Neural progenitor cell (in vitro differentiated cells): ENCODE data around the gene UNC5CL.

Source experiments
- EZH2 ChIP-seq: fragments of 200-600 bp; sonication (generic); IDR thresholded peaks from 2 replicates; pipeline ENCODE4 v1.6.1; 2017; ENCODE audit warnings: antibody characterized with exemption, mild to moderate bottlenecking, moderate library complexity
- EZH2phosphoT487 ChIP-seq: fragments of 200-600 bp; sonication (generic); IDR thresholded peaks from 2 replicates; pipeline ENCODE4 v1.6.1; 2017; ENCODE audit warnings: antibody characterized with exemption
- TF ChIP-seq, protein P1 (sequence below): fragments of 200-600 bp; sonication (generic); IDR thresholded peaks from 2 replicates; pipeline ENCODE4 v1.5.1; 2017; ENCODE audit warnings: antibody characterized with exemption, mild to moderate bottlenecking

- TF ChIP-seq EZH2phosphoT487 (no peak), EZH2 (no peak)
- TF ChIP-seq, protein P1, sequence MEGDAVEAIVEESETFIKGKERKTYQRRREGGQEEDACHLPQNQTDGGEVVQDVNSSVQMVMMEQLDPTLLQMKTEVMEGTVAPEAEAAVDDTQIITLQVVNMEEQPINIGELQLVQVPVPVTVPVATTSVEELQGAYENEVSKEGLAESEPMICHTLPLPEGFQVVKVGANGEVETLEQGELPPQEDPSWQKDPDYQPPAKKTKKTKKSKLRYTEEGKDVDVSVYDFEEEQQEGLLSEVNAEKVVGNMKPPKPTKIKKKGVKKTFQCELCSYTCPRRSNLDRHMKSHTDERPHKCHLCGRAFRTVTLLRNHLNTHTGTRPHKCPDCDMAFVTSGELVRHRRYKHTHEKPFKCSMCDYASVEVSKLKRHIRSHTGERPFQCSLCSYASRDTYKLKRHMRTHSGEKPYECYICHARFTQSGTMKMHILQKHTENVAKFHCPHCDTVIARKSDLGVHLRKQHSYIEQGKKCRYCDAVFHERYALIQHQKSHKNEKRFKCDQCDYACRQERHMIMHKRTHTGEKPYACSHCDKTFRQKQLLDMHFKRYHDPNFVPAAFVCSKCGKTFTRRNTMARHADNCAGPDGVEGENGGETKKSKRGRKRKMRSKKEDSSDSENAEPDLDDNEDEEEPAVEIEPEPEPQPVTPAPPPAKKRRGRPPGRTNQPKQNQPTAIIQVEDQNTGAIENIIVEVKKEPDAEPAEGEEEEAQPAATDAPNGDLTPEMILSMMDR = no peak
These were observed 8.3 kb upstream of the UNC5CL start for GRCh38 chr6:41047306-41047705.
